ENCODE results near the gene ZGPAT. TPM values are rescaled to one million over a fixed set of nuclear protein-coding genes. Genes with fewer than 3 reads are reported as not detected.

ZGPAT gene
- total and polyA plus RNA-seq, 9 of the 15 experiments (the other 6 are each of a cell fraction or from before 2014, with no cell fraction given) = 0.14 to 26.6 (median 7.4) TPM

DNA sequence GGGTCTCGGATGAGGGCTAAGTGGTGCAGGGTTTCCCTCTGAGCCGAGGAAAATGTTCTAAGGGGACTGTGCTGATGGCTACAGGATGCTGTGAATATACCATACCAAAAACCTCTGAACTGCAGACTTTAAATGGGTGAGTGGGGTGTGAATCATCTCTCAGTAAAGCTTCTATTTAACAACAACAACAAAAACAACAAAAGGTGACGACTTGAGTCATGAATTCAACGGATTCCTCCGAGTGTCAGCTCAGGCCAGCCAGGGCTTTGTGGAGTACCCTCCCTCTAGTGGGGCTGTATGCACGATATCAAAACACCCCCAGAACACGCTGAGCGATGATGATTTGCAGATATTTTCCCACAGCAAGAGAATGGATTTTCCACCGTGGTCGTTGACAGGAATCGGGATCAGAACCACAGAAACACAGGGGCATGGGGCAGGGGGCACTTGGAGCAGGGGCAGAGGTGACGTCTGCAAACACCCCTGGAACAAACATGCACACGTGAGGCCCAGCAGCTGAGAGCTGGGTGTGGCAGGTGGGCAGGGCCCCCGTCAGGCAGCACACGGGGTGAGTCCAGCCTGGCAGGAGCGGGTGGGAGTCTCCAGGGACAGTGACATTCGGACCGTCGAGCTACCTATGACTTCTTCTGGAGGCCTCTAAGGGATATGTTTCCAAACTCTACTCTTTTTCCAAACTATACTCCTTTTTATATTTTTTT lies 70.4 kb downstream of the ZGPAT start (continued):
- TF ChIP-seq NR2F6 (CRISPR knock-in tag; IDR thresholded peaks at IDR 0.05) (no peak), DMBX1 (CRISPR knock-in tag; IDR thresholded peaks at IDR 0.05; ENCODE audit: borderline replicate concordance) (no peak), NELFE (IDR thresholded peaks at IDR 0.05; ENCODE audit: insufficient read depth, insufficient read length) (no peak), ARID2 (IDR thresholded peaks at IDR 0.05) (no peak), ZNF780A (CRISPR knock-in tag; IDR thresholded peaks at IDR 0.05) (no peak), DPF2 (IDR thresholded peaks at IDR 0.05) (no peak), TCF7 (IDR thresholded peaks at IDR 0.05; ENCODE audit: borderline replicate concordance) (no peak), HSF4 (CRISPR knock-in tag; IDR thresholded peaks at IDR 0.05; ENCODE audit: borderline replicate concordance) (no peak), HLTF (IDR thresholded peaks at IDR 0.05) (no peak), IFI16 (CRISPR knock-in tag; IDR thresholded peaks at IDR 0.05) (no peak), PYGO2 (tag; IDR thresholded peaks at IDR 0.05) (no peak), NCOA1 (IDR thresholded peaks at IDR 0.05; ENCODE audit: low read depth) (no peak), POLR2AphosphoS5 (IDR thresholded peaks at IDR 0.05; ENCODE audit: control insufficient read depth, insufficient read depth, low read depth, low read length) (no peak), PTRF (tag; IDR thresholded peaks at IDR 0.05) (no peak)
- TF ChIP-seq, protein P1, sequence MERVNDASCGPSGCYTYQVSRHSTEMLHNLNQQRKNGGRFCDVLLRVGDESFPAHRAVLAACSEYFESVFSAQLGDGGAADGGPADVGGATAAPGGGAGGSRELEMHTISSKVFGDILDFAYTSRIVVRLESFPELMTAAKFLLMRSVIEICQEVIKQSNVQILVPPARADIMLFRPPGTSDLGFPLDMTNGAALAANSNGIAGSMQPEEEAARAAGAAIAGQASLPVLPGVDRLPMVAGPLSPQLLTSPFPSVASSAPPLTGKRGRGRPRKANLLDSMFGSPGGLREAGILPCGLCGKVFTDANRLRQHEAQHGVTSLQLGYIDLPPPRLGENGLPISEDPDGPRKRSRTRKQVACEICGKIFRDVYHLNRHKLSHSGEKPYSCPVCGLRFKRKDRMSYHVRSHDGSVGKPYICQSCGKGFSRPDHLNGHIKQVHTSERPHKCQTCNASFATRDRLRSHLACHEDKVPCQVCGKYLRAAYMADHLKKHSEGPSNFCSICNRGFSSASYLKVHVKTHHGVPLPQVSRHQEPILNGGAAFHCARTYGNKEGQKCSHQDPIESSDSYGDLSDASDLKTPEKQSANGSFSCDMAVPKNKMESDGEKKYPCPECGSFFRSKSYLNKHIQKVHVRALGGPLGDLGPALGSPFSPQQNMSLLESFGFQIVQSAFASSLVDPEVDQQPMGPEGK (CRISPR knock-in tag; IDR thresholded peaks at IDR 0.05; ENCODE audit: borderline replicate concordance) = no peak
- TF ChIP-seq, protein P2, sequence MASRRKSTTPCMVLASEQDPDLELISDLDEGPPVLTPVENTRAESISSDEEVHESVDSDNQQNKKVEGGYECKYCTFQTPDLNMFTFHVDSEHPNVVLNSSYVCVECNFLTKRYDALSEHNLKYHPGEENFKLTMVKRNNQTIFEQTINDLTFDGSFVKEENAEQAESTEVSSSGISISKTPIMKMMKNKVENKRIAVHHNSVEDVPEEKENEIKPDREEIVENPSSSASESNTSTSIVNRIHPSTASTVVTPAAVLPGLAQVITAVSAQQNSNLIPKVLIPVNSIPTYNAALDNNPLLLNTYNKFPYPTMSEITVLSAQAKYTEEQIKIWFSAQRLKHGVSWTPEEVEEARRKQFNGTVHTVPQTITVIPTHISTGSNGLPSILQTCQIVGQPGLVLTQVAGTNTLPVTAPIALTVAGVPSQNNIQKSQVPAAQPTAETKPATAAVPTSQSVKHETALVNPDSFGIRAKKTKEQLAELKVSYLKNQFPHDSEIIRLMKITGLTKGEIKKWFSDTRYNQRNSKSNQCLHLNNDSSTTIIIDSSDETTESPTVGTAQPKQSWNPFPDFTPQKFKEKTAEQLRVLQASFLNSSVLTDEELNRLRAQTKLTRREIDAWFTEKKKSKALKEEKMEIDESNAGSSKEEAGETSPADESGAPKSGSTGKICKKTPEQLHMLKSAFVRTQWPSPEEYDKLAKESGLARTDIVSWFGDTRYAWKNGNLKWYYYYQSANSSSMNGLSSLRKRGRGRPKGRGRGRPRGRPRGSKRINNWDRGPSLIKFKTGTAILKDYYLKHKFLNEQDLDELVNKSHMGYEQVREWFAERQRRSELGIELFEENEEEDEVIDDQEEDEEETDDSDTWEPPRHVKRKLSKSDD (conservative IDR thresholded peaks at IDR 0.05; ENCODE audit: low read length) = no peak
- TF ChIP-seq, protein P3, sequence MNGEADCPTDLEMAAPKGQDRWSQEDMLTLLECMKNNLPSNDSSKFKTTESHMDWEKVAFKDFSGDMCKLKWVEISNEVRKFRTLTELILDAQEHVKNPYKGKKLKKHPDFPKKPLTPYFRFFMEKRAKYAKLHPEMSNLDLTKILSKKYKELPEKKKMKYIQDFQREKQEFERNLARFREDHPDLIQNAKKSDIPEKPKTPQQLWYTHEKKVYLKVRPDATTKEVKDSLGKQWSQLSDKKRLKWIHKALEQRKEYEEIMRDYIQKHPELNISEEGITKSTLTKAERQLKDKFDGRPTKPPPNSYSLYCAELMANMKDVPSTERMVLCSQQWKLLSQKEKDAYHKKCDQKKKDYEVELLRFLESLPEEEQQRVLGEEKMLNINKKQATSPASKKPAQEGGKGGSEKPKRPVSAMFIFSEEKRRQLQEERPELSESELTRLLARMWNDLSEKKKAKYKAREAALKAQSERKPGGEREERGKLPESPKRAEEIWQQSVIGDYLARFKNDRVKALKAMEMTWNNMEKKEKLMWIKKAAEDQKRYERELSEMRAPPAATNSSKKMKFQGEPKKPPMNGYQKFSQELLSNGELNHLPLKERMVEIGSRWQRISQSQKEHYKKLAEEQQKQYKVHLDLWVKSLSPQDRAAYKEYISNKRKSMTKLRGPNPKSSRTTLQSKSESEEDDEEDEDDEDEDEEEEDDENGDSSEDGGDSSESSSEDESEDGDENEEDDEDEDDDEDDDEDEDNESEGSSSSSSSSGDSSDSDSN (IDR thresholded peaks at IDR 0.05; ENCODE audit: borderline replicate concordance in 1 of 2, low read depth in 2 of 2, low read length in 2 of 2) = no peak
- TF ChIP-seq, protein P4, sequence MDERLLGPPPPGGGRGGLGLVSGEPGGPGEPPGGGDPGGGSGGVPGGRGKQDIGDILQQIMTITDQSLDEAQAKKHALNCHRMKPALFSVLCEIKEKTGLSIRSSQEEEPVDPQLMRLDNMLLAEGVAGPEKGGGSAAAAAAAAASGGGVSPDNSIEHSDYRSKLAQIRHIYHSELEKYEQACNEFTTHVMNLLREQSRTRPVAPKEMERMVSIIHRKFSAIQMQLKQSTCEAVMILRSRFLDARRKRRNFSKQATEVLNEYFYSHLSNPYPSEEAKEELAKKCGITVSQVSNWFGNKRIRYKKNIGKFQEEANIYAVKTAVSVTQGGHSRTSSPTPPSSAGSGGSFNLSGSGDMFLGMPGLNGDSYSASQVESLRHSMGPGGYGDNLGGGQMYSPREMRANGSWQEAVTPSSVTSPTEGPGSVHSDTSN (CRISPR knock-in tag; IDR thresholded peaks at IDR 0.05; ENCODE audit: low read depth) = no peak
- TF ChIP-seq, protein P4 (tag; conservative IDR thresholded peaks at IDR 0.05; ENCODE audit: low read depth) = no peak
